Measurements from ENCODE around the gene VDAC1.

The VDAC1 gene

GRCh38 chr5:134034326-134034725, 29.6 kb upstream of the VDAC1 start:
- TF ChIP-seq GATA2 (IDR thresholded peaks at IDR 0.05; ENCODE audit: low read depth, low read length), result no peak
- no peak for TF ChIP-seq GATA3 (IDR thresholded peaks at IDR 0.05; ENCODE audit: low read depth, low read length)

GRCh38 chr5:134029156-134029555, 24.4 kb upstream of the VDAC1 start:
- TF ChIP-seq GATA3 (IDR thresholded peaks at IDR 0.05; ENCODE audit: low read depth, low read length), result no peak
- no peak for TF ChIP-seq GATA2 (IDR thresholded peaks at IDR 0.05; ENCODE audit: low read depth, low read length)

- TF ChIP-seq GATA2 (IDR thresholded peaks at IDR 0.05; ENCODE audit: low read depth, low read length) (no peak), GATA3 (IDR thresholded peaks at IDR 0.05; ENCODE audit: low read depth, low read length) (no peak)
Observed at GRCh38 chr5:134028496-134028895, 23.7 kb upstream of the VDAC1 start.

- no peak for TF ChIP-seq GATA2 (IDR thresholded peaks at IDR 0.05; ENCODE audit: low read depth, low read length)
- no peak for TF ChIP-seq GATA3 (IDR thresholded peaks at IDR 0.05; ENCODE audit: low read depth, low read length)
Observed at GRCh38 chr5:134027288-134027615, 22.5 kb upstream of the VDAC1 start.

GRCh38 chr5:134026521-134027287, 21.9 kb upstream of the VDAC1 start:
- TF ChIP-seq GATA2 (IDR thresholded peaks at IDR 0.05; ENCODE audit: low read depth, low read length) (no peak), GATA3 (IDR thresholded peaks at IDR 0.05; ENCODE audit: low read depth, low read length) (no peak)

GRCh38 chr5:134025786-134026185, 21.0 kb upstream of the VDAC1 start:
- TF ChIP-seq GATA2 (IDR thresholded peaks at IDR 0.05; ENCODE audit: low read depth, low read length) (no peak), GATA3 (IDR thresholded peaks at IDR 0.05; ENCODE audit: low read depth, low read length) (no peak)

- TF ChIP-seq GATA3 (IDR thresholded peaks at IDR 0.05; ENCODE audit: low read depth, low read length), result no peak
Observed at GRCh38 chr5:134024811-134025210, 20.0 kb upstream of the VDAC1 start.

- no peak for TF ChIP-seq GATA3 (IDR thresholded peaks at IDR 0.05; ENCODE audit: low read depth, low read length)
- TF ChIP-seq GATA2 (IDR thresholded peaks at IDR 0.05; ENCODE audit: low read depth, low read length), result no peak
Observed at GRCh38 chr5:134022333-134022732, 17.6 kb upstream of the VDAC1 start.

GRCh38 chr5:134020188-134020587, 15.4 kb upstream of the VDAC1 start:
- TF ChIP-seq GATA3 (IDR thresholded peaks at IDR 0.05; ENCODE audit: low read depth, low read length), result no peak
- TF ChIP-seq GATA2 (IDR thresholded peaks at IDR 0.05; ENCODE audit: low read depth, low read length), result no peak

GRCh38 chr5:134019636-134020035, 14.9 kb upstream of the VDAC1 start:
- TF ChIP-seq GATA2 (IDR thresholded peaks at IDR 0.05; ENCODE audit: low read depth, low read length) (no peak), GATA3 (IDR thresholded peaks at IDR 0.05; ENCODE audit: low read depth, low read length) (no peak)

- TF ChIP-seq GATA2 (IDR thresholded peaks at IDR 0.05; ENCODE audit: low read depth, low read length) (no peak), GATA3 (IDR thresholded peaks at IDR 0.05; ENCODE audit: low read depth, low read length) (no peak)
Observed at GRCh38 chr5:134018986-134019316, 14.2 kb upstream of the VDAC1 start.

- TF ChIP-seq GATA3 (IDR thresholded peaks at IDR 0.05; ENCODE audit: low read depth, low read length) (no peak), GATA2 (IDR thresholded peaks at IDR 0.05; ENCODE audit: low read depth, low read length) (no peak)
Observed at GRCh38 chr5:134018154-134018985, 13.6 kb upstream of the VDAC1 start.

GRCh38 chr5:134008266-134008749, 3.5 kb upstream of the VDAC1 start:
- TF ChIP-seq GATA3 (IDR thresholded peaks at IDR 0.05; ENCODE audit: low read depth, low read length), result no peak
- TF ChIP-seq GATA2 (IDR thresholded peaks at IDR 0.05; ENCODE audit: low read depth, low read length), result peak; percentile 7; the same call in 1 of the 2 replicates

- TF ChIP-seq GATA3 (IDR thresholded peaks at IDR 0.05; ENCODE audit: low read depth, low read length), result no peak
Observed at GRCh38 chr5:134007581-134008265, 2.9 kb upstream of the VDAC1 start.

Measured in SH-SY5Y (cell line).